ENCODE measurements around the gene PSORS1C1.
"Not testable (repeated sequence)": the region's sequence is repeated elsewhere in the genome, so short reads cannot be mapped to it uniquely, and the experiment has no call there.

Gene PSORS1C1

GRCh38 chr6:31158863-31159855 is 44.6 kb downstream of the PSORS1C1 start:
- DNase-seq (ENCODE audit: low read depth) = no peak

GRCh38 chr6:31161216-31162126 is 46.9 kb downstream of the PSORS1C1 start:
- no peak for DNase-seq (ENCODE audit: low read depth)

GRCh38 chr6:31162463-31163165 is 48.0 kb downstream of the PSORS1C1 start:
- DNase-seq (ENCODE audit: low read depth) = no peak

- no peak for DNase-seq (ENCODE audit: low read depth)
Observed at GRCh38 chr6:31163922-31164321, 49.3 kb downstream of the PSORS1C1 start.

- DNase-seq (ENCODE audit: low read depth) = not testable (repeated sequence)
Observed at GRCh38 chr6:31164475-31165063, 50.0 kb downstream of the PSORS1C1 start.

GRCh38 chr6:31165064-31165832 is 50.6 kb downstream of the PSORS1C1 start:
- not testable (repeated sequence) for DNase-seq (ENCODE audit: low read depth)

GRCh38 chr6:31165986-31166385 is 51.4 kb downstream of the PSORS1C1 start:
- no peak for DNase-seq (ENCODE audit: low read depth)

GRCh38 chr6:31168606-31169005 is 54.0 kb downstream of the PSORS1C1 start:
- no peak for DNase-seq (ENCODE audit: low read depth)

GRCh38 chr6:31169123-31169857 is 54.7 kb downstream of the PSORS1C1 start:
- no peak for DNase-seq (ENCODE audit: low read depth)

- DNase-seq (ENCODE audit: low read depth) = not testable (repeated sequence)
Observed at GRCh38 chr6:31169858-31170599, 55.4 kb downstream of the PSORS1C1 start.

GRCh38 chr6:31170600-31170881 is 55.9 kb downstream of the PSORS1C1 start, which contains the start of gene POU5F1:
TSS of gene POU5F1 (minus strand) at chr6:31170682. CDS start at chr6:31170620, 62 bp downstream.
- DNase-seq (ENCODE audit: low read depth) = no peak

GRCh38 chr6:31170987-31171671 is 56.5 kb downstream of the PSORS1C1 start:
- DNase-seq (ENCODE audit: low read depth) = no peak

- no peak for DNase-seq (ENCODE audit: low read depth)
Observed at GRCh38 chr6:31171931-31172905, 57.6 kb downstream of the PSORS1C1 start.

GRCh38 chr6:31172973-31173384 is 58.4 kb downstream of the PSORS1C1 start:
- DNase-seq (ENCODE audit: low read depth) = no peak

GRCh38 chr6:31173406-31173805 is 58.8 kb downstream of the PSORS1C1 start:
- no peak for DNase-seq (ENCODE audit: low read depth)

GRCh38 chr6:31174378-31174777 is 59.8 kb downstream of the PSORS1C1 start:
- DNase-seq (ENCODE audit: low read depth) = no peak

GRCh38 chr6:31175971-31176370 is 61.4 kb downstream of the PSORS1C1 start:
- no peak for DNase-seq (ENCODE audit: low read depth)
